Loucy (cell line): ENCODE measurements around the gene CDKN2B-AS1.

Experiments
- H2AFZ ChIP-seq: fragments of 200-600 bp; sonication (generic); 2 replicates; pipeline ENCODE4 v1.6.0; 2016; ENCODE audit warnings: antibody characterized with exemption, mild to moderate bottlenecking, low read length, moderate library complexity
- H3F3A ChIP-seq: fragments of 200-600 bp; 2 replicates; pipeline ENCODE4 v1.6.0; 2016; ENCODE audit warnings: antibody characterized with exemption, low read depth, mild to moderate bottlenecking
- H3K27me3 ChIP-seq: fragments of 200-600 bp; sonication (generic); 2 replicates; pipeline ENCODE4 v1.6.1; 2014; ENCODE audit warnings: low read length, mild to moderate bottlenecking; ENCODE audit not compliant: insufficient read depth, poor library complexity, severe bottlenecking
- H3K36me3 ChIP-seq: fragments of 200-600 bp; sonication (generic); 2 replicates; pipeline ENCODE4 v1.6.1; 2016; ENCODE audit warnings: low read length; ENCODE audit not compliant: insufficient read depth
- H3K4me1 ChIP-seq: fragments of 200-600 bp; sonication (generic); 2 replicates; pipeline ENCODE4 v1.5.1; 2014; ENCODE audit warnings: low read length, mild to moderate bottlenecking; ENCODE audit not compliant: insufficient read depth, poor library complexity, severe bottlenecking
- H3K4me2 ChIP-seq: fragments of 200-600 bp; sonication (generic); 2 replicates; pipeline ENCODE4 v1.6.0; 2014; ENCODE audit warnings: antibody characterized with exemption, low read length, low read depth, mild to moderate bottlenecking; ENCODE audit not compliant: poor library complexity, severe bottlenecking
- H3K4me3 ChIP-seq: fragments of 200-600 bp; sonication (generic); 2 replicates; pipeline ENCODE4 v1.5.1; 2014; ENCODE audit warnings: low read length, mild to moderate bottlenecking, mixed read lengths; ENCODE audit not compliant: poor library complexity, severe bottlenecking
- H3K79me2 ChIP-seq: fragments of 200-600 bp; sonication (generic); 2 replicates; pipeline ENCODE4 v1.6.1; 2014; ENCODE audit warnings: low read length; ENCODE audit not compliant: insufficient read depth
- H3K9ac ChIP-seq: fragments of 200-600 bp; sonication (generic); 2 replicates; pipeline ENCODE4 v1.6.0; 2014; ENCODE audit warnings: mild to moderate bottlenecking, low read depth, low read length, moderate library complexity; ENCODE audit not compliant: poor library complexity, severe bottlenecking
- H3K9me2 ChIP-seq: fragments of 200-600 bp; sonication (generic); replicated peaks from 2 replicates; pipeline ENCODE4 v1.6.1; 2016; ENCODE audit warnings: low read depth, low read length, mixed read lengths
- H3K9me3 ChIP-seq: fragments of 200-600 bp; sonication (generic); 2 replicates; pipeline ENCODE4 v1.6.1; 2014; ENCODE audit warnings: mild to moderate bottlenecking, antibody characterized with exemption, low read length, low read depth; ENCODE audit not compliant: insufficient read depth
- H4K20me1 ChIP-seq: fragments of 200-600 bp; sonication (generic); 2 replicates; pipeline ENCODE4 v1.6.0; 2014; ENCODE audit warnings: antibody characterized with exemption, low read length, mild to moderate bottlenecking; ENCODE audit not compliant: insufficient read depth, poor library complexity, severe bottlenecking
- CTCF ChIP-seq: fragments of 200-600 bp; sonication (generic); conservative IDR thresholded peaks from 2 replicates; pipeline ENCODE4 v1.5.1; 2014; ENCODE audit warnings: mild to moderate bottlenecking, antibody characterized with exemption, low read length
- EZH2phosphoT487 ChIP-seq: fragments of 200-600 bp; IDR thresholded peaks from 2 replicates; pipeline ENCODE4 v1.6.1; 2018; ENCODE audit warnings: antibody characterized with exemption, mild to moderate bottlenecking, moderate library complexity, borderline replicate concordance

The CDKN2B-AS1 gene

GRCh38 chr9:21982861-21983560 lies 11.6 kb upstream of the CDKN2B-AS1 start:
- H4K20me1 ChIP-seq: peaks cover 3% of the 10 kb centered on the region
- H3K27me3 ChIP-seq: no peaks in the 10 kb centered on the region

GRCh38 chr9:21983561-21983935 lies 11.0 kb upstream of the CDKN2B-AS1 start:
- peaks cover 3% of the 10 kb centered on the region for H4K20me1 ChIP-seq
- TF ChIP-seq CTCF (no peak), EZH2phosphoT487 (no peak)
- peak overlapping the region; percentile 5 for H3K4me2 ChIP-seq
- no peaks in the 10 kb centered on the region for H3F3A ChIP-seq
- H3K9me3 ChIP-seq: no peaks in the 10 kb centered on the region
- no peaks in the 10 kb centered on the region for H3K9me2 ChIP-seq
- H3K9ac ChIP-seq: peak overlapping the region; percentile 32
- no peaks in the 10 kb centered on the region for H3K36me3 ChIP-seq
- no peak overlapping the region for H2AFZ ChIP-seq
- H3K4me1 ChIP-seq: peaks cover 36% of the 10 kb centered on the region
- no peaks in the 10 kb centered on the region for H3K27me3 ChIP-seq
- H3K79me2 ChIP-seq: peaks cover 56% of the 10 kb centered on the region
- H3K4me3 ChIP-seq: no peak overlapping the region

More at GRCh38 chr9:21982861-21983560, 11.6 kb upstream of the CDKN2B-AS1 start:
- no peaks in the 10 kb centered on the region for H3K36me3 ChIP-seq
- H3K4me2 ChIP-seq: peak overlapping the region; percentile 5
- peaks cover 51% of the 10 kb centered on the region for H3K79me2 ChIP-seq
- TF ChIP-seq CTCF (no peak), EZH2phosphoT487 (no peak)
- no peak overlapping the region for H3K4me3 ChIP-seq
- peaks cover 32% of the 10 kb centered on the region for H3K4me1 ChIP-seq
- H2AFZ ChIP-seq: no peak overlapping the region
- peak overlapping the region; percentile 32 for H3K9ac ChIP-seq
- H3K9me3 ChIP-seq: no peaks in the 10 kb centered on the region
- no peaks in the 10 kb centered on the region for H3F3A ChIP-seq
- no peaks in the 10 kb centered on the region for H3K9me2 ChIP-seq

DNA sequence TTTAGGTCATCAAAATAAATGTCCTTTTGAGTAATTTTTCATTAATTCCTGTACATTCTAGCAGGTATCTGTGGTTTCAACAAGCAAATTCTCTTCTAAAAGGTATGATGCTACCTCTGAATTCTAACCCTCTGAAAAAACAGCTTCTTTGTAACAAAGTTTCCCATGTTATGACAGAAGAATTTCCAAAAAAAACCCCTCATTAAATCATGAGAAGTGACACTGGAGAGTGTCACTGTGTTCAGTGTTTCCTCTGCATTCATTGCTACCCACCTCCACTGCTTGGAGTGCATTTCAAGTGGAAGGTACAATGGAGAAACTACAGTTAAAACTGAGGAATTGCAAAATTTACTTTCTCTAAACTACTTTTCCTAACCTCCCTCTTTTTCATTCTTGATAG lies 10.5 kb upstream of the CDKN2B-AS1 start:
- no peak for TF ChIP-seq CTCF
- no peak for TF ChIP-seq EZH2phosphoT487
- H3K79me2 ChIP-seq: peaks cover 61% of the 10 kb centered on the region

More for the DNA sequence above, 10.5 kb upstream of the CDKN2B-AS1 start:
- Histone ChIP-seq H2AFZ (no peak overlapping the region), H3K36me3 (no peaks in the 10 kb centered on the region), H3K9ac (no peak overlapping the region), H3K9me2 (no peaks in the 10 kb centered on the region), H3K27me3 (no peaks in the 10 kb centered on the region), H3F3A (no peaks in the 10 kb centered on the region), H4K20me1 (peaks cover 3% of the 10 kb centered on the region), H3K9me3 (no peaks in the 10 kb centered on the region), H3K4me3 (no peak overlapping the region), H3K4me2 (peak overlapping the region; percentile 18), H3K4me1 (peaks cover 40% of the 10 kb centered on the region)
